Testis (tissue), 3 donors: Measurements from ENCODE around the gene KLHL33. TPM values are rescaled to one million over a fixed set of nuclear protein-coding genes. Genes with fewer than 3 reads are reported as not detected.

Source experiments
- DNase-seq: peaks from one replicate; pipeline ENCODE4 v3.0.0-alpha.2; 2019
- H3K27ac ChIP-seq, 2 donors: fragments of 200-600 bp; sonication (generic); one replicate each; pipeline ENCODE4 v1.5.1; 2019
- H3K27me3 ChIP-seq: fragments of 200-600 bp; sonication (generic); one replicate; pipeline ENCODE4 v1.5.1; 2019
- H3K36me3 ChIP-seq: fragments of 200-600 bp; sonication (generic); one replicate; pipeline ENCODE4 v1.5.1; 2017; ENCODE audit warnings: low read depth; ENCODE audit errors: missing control alignments
- H3K4me1 ChIP-seq: fragments of 200-600 bp; sonication (generic); one replicate; pipeline ENCODE4 v1.5.1; 2019
- H3K4me3 ChIP-seq, 2 donors: fragments of 200-600 bp; sonication (generic); one replicate each; pipeline ENCODE4 v1.5.1; 2017 to 2019
- H3K9me3 ChIP-seq: fragments of 200-600 bp; sonication (generic); one replicate; pipeline ENCODE4 v1.5.1; 2017
- CTCF ChIP-seq, 3 experiments: fragments of 450-650 bp in 2 of 3; fragments of 200-600 bp in 1 of 3; sonication (generic) in 1 of 3; IDR thresholded peaks; one replicate each; pipeline ENCODE4 v1.5.1; 2016 to 2019; ENCODE audit warnings: antibody characterized with exemption in 3 of 3, mild to moderate bottlenecking in 2 of 3, moderate library complexity in 1 of 3
- POLR2A ChIP-seq: fragments of 450-650 bp; IDR thresholded peaks from one replicate; pipeline ENCODE4 v1.6.1; 2017; ENCODE audit warnings: antibody characterized with exemption, mild to moderate bottlenecking, moderate library complexity
- WGBS, 2 donors: methylation state at CpG; one replicate each; pipeline ENCODE4 v1.1.5; 2018; 5-methylcytosine and 5-hydroxymethylcytosine counted together
- intact Hi-C: fragments of 100-400 bp; cut with DNase I; formaldehyde crosslinking; loops from one replicate; pipeline ENCODE4 v1.15.1; 2023; ENCODE audit warnings: low total_unique reads
- polyA plus RNA-seq: library from polyadenylated mRNA; stranded (reverse); fragments of 350-450 nt; fragmentation: Illumina TruSeq; extraction: RNeasy Lipid Tissue Mini Kit (QIAGEN cat#74804); gene quantifications from one replicate; pipeline ENCODE4 v1.2.3, GENCODE V29; 2014; ENCODE audit warnings: low read depth, low replicate concordance; ENCODE audit not compliant: insufficient read depth
- total RNA-seq, 2 donors: library from RNA; depleted of rRNA; stranded (reverse); fragments of >200 nt; gene quantifications; one replicate each; pipeline ENCODE4 v1.2.3, GENCODE V29; 2016

Gene KLHL33
- total and polyA plus RNA-seq, 3 donors from 2014 or later: 0.67 to 1.6 (median 1.2) TPM

GRCh38 chr14:20428802-20429201 is 7.2 kb downstream of the KLHL33 start:
- no peak for DNase-seq
- TF ChIP-seq CTCF (IDR thresholded peaks at IDR 0.05): no peak
- TF ChIP-seq POLR2A: no peak
- H3K4me3 ChIP-seq: no peak overlapping the region
- H3K36me3 ChIP-seq: no peaks in the 10 kb centered on the region
- no peaks in the 10 kb centered on the region for H3K9me3 ChIP-seq
- 47 to 49% methylated on average over 5 of the region's 5 CpGs for WGBS, 2 donors
- H3K27ac ChIP-seq: no peak overlapping the region
- H3K4me1 ChIP-seq: no peaks in the 10 kb centered on the region
- no peaks in the 10 kb centered on the region for H3K27me3 ChIP-seq
- intact Hi-C loops: no loop called here

- no peaks in the 10 kb centered on the region for H3K27me3 ChIP-seq
- no peak for DNase-seq
- 84% methylated on average over 5 of the region's 5 CpGs for WGBS, 2 donors
- no peaks in the 10 kb centered on the region for H3K9me3 ChIP-seq
- H3K4me3 ChIP-seq: no peak overlapping the region
- no peaks in the 10 kb centered on the region for H3K36me3 ChIP-seq
- no peaks in the 10 kb centered on the region for H3K4me1 ChIP-seq
- intact Hi-C loops: no loop called here
- TF ChIP-seq CTCF (IDR thresholded peaks at IDR 0.05): no peak
- TF ChIP-seq POLR2A: no peak
- H3K27ac ChIP-seq: no peak overlapping the region
Measured at GRCh38 chr14:20428010-20428365, 8.0 kb downstream of the KLHL33 start.

- no peak for TF ChIP-seq CTCF (IDR thresholded peaks at IDR 0.05)
- TF ChIP-seq POLR2A: no peak
- no peaks in the 10 kb centered on the region for H3K9me3 ChIP-seq
- no peaks in the 10 kb centered on the region for H3K27me3 ChIP-seq
- H3K27ac ChIP-seq: no peak overlapping the region
- no peak overlapping the region for H3K4me3 ChIP-seq
- intact Hi-C loops: no loop called here
- 75 to 86% methylated on average over 5 of the region's 5 CpGs for WGBS, 2 donors
- H3K4me1 ChIP-seq: no peaks in the 10 kb centered on the region
- H3K36me3 ChIP-seq: no peaks in the 10 kb centered on the region
- DNase-seq: no peak
Measured at GRCh38 chr14:20427231-20428009, 8.5 kb downstream of the KLHL33 start.

GRCh38 chr14:20424851-20425250 is 11.1 kb downstream of the KLHL33 start:
- no peak for DNase-seq
- H3K27ac ChIP-seq: no peak overlapping the region
- no peak for TF ChIP-seq POLR2A
- no peak for TF ChIP-seq CTCF (IDR thresholded peaks at IDR 0.05)
- H3K4me1 ChIP-seq: no peaks in the 10 kb centered on the region
- H3K27me3 ChIP-seq: no peaks in the 10 kb centered on the region
- intact Hi-C loops: no loop called here
- no peaks in the 10 kb centered on the region for H3K36me3 ChIP-seq
- no peaks in the 10 kb centered on the region for H3K9me3 ChIP-seq
- 43 to 50% methylated on average over 2 of the region's 2 CpGs for WGBS, 2 donors
- H3K4me3 ChIP-seq: no peak overlapping the region

GRCh38 chr14:20422886-20423285 is 13.1 kb downstream of the KLHL33 start:
- intact Hi-C loops: no loop called here
- 36 to 67% methylated on average over 2 of the region's 2 CpGs for WGBS, 2 donors

More at GRCh38 chr14:20422886-20423285, 13.1 kb downstream of the KLHL33 start:
- Histone ChIP-seq H3K36me3 (no peaks in the 10 kb centered on the region), H3K27ac (no peak overlapping the region), H3K4me3 (no peak overlapping the region), H3K27me3 (no peaks in the 10 kb centered on the region), H3K9me3 (no peaks in the 10 kb centered on the region), H3K4me1 (no peaks in the 10 kb centered on the region)
- TF ChIP-seq POLR2A: no peak
- TF ChIP-seq CTCF (IDR thresholded peaks at IDR 0.05): no peak
- DNase-seq: no peak
